GM21423 (cell line): ENCODE measurements around the gene FASTK.
A peak's percentile ranks its signal among the peaks of the same experiment; 100 is the strongest.

Source experiments
- ATAC-seq: cut with Tn5 transposase; IDR thresholded peaks from one replicate; pipeline ENCODE4 v1.9.1; 2021; ENCODE audit warnings: mild to moderate bottlenecking, moderate library complexity; ENCODE audit not compliant: unreplicated experiment

FASTK gene

DNA sequence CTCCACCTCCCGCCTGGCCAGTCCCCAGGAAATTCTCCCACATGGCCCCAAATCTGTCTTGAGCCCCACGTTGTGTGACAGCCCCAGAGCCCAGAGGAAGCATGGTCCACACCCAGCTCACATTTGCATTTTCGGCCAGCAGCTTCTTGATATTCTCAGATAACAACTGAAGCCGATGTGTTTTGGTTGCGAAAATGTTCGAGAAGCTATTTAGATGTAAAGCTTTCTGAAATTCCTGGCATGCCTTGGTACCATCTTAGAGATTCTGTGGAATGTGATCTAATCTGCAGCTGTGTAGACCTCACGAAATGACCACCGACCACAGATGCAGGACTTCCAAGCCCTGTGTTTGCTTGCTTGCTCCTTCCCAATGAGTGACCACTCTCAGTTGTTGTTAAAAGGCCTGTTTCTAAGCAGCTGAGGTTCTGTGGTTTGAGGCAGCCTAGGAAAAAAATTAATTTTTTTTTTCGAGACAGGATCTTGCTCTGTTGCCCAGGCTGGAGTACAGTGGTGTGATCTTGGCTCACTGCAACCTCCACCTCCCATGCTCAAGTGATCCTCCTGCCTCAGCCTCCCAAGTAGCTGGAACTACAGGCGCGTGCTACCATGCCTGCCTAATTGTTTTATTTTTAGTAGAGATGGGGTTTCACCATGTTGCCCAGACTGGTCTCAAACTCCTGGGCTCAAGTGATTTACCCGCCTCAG, 12.4 kb downstream of the FASTK start:
- ATAC-seq, result no peak

GRCh38 chr7:151066273-151066974, 14.2 kb downstream of the FASTK start:
- no peak for ATAC-seq

DNA sequence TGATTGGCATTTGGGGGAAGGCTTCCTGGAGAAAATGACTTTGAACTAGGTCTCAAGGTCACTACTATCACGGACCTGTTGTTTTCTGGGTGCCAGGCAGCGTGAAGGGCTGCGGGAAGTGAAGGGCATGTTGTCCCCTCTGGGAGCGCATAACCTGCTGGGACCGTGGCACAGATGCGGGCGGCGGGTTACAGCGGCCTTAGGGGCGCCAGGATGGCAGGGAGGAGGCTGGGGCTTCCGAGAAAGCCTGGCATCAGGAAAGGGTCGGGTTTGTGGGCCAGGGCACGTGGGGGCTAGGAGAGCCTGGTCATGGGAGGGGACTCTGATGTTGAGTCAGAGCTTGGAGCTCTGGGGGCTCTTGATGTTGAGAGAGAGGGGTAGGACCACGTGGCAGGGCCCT, 15.1 kb downstream of the FASTK start:
- ATAC-seq, result no peak

DNA sequence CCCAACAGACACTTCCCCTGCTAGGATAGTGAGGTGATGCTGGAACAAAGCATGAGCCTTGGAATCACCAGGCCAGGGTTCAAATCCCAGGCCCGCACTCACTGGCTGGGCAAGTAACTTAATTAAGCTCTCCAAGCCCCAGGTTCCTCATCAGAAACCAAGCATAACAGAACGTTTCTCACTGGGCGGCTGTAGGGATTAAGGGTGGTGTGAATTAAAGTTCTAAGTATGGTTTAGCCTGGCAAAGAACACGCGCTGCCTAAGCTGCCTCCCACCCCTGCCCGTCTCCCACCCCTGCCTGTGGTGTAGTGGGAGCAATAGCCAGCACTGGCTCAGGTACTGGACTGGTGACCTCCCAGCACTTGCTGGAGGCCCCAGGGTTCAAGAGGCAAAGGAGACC, 15.6 kb downstream of the FASTK start:
- ATAC-seq, result no peak

GRCh38 chr7:151064454-151064853, 16.2 kb downstream of the FASTK start:
- ATAC-seq, result no peak

DNA sequence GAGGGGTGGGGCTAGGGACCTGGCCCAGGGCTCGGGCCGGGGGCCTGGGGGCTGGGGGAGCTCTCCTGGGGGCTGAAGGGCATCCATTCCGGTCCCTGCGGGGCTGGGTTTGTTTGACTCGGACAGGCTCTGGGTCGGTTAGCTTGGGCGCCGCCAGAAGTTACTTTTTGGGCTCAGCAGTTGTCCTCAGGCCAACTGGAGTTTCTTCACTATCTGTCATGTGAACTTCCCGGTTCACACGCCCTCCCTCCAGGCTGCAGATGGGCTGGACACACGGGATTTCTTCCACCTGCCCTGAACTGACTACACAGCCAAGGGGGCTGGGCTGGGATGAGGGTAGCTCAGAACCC, 17.4 kb downstream of the FASTK start:
- no peak for ATAC-seq

DNA sequence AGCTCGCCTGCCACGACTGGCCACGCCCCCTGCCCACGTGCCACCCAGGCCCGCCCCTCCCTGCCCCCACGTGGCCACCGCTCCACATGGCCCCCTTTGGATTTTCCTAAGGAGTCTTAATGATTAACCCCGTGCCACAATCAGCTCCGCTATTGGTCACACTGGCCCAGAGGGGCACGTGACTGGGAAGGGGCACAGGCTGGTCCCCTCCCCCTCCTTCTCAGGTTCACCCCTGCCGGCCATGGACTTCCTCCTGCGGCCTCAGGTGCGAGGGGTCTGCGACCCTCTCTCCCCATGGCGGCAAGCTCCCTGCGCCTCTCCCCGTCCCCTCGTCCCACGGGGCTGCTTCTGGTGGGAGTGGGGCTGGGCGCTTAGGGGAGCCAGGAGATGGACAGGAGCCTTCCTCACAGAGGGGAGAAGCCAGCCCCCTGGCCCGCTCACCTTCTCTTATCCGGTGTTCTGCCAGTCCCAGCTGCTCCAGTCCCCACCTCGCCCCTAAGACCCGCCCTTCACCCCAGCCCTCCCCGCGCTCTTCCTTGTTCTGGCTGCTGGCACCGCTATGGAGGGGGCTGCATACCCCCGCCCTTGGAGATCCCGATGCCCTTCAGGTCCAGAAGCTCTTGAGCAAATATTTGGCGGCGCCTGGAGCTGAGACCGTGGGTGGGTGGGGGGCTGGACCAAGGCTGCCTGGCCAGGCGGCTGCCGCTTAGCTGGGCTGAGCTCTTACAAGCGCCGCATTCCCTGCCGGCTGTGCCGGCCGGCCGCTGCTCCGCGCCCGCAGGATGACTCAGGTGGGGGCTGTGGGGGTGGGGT, 18.0 kb downstream of the FASTK start:
- ATAC-seq, result no peak

DNA sequence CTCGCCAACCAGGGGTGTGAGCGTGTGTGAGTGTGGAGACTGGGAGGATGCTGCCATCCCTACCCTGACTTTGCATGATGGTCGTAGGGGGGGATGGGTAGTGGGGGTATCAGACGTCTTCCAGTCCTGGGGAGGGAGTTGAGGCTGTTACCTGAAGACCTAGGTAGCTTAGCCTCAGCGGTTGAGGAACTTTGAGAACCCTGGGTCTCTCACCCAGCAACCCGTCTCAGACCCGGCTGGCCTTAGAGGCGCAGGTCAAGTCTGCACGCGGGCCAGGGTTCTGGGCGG, 18.6 kb downstream of the FASTK start:
- ATAC-seq, result no peak

DNA sequence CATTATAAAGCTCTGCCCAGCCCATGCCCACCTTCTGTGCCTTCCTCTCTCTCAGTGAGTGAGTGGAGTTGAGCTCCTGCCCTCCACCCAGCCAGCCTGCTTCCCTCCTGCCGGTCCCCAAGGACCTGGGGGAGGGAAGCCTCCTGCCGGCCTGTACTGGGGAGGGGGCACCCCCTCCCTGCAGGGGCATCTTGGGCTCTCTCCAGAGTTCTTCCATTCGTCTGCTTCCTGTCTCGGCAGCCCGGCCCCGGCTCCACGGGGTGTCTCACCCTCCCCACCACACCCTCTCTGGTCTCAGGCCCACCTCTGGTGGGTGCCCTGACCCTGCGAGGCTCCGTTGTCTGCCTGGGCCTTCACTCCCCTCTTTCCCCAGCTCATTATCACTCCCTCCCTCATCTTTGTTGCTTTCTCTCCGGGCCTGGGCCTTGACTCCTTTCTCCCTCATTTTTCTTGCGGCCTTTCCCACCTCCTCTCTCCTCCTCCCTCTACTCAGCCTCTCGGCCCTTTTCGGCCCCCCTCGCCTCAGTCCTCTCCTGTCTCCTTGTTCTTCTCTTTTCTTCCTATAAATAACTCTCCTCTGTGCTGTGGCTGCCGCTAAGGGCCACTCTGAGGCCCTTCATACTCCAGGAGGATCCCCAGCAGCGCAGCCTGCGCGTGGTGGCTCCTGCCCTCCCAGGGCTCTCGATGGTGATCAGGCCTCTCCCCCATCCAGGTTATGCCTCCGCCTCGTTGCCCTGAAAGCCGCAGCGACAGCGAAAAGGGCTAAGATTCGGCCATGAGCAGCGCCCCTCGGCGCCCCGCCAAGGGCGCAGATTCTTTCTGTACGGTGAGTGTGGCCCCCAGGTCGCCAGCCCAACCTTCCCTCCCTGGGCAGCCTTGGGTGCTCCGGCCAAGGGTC, 19.1 kb downstream of the FASTK start:
- no peak for ATAC-seq

- no peak for ATAC-seq
These were observed 20.0 kb downstream of the FASTK start for GRCh38 chr7:151060416-151061212.

GRCh38 chr7:151060113-151060415, 20.5 kb downstream of the FASTK start:
- ATAC-seq, result no peak

DNA sequence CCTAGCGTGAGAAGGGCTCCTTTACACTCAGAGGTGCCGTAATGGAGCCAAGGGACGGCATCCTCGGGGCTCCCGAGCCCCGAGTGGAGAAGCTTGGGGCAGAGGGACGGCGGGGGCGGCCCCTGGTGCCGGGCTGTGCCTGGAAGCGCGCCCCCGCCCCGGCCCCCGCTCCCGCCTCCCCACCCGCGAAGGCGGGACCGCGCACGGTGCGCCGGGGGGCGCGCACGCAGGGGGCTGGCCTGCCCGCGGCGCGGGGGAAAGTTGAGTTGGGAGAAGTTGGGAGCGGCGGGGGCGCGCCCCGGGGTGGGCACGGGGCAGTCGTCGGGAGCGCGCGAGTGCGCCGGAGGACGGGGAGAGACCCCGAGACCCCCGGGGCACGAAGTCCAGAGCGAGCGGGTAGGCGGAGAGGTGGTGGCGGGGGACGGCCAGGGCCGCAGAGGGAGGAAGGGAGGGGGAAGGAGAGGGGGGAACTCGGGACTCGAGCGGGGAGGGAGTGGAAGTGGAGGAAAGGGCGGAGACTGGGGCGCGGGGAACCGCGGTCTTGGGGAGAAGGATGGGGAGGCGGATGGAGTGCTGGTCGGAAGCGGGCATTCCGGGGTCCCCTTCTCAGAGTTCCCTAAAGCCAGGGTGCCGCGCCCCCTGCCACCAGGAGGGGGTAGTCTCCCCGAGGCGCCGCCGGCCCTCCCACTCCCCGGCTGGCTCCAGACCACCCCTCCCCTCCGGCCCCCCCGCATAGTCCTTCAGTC, 21.1 kb downstream of the FASTK start, which contains the start of gene SLC4A2:
TSS of gene SLC4A2 (plus strand) at position 223 of the 746 bp plus-strand sequence. CDS start 2,399 bp downstream, outside the sequence.
- ATAC-seq, result peak; percentile 24

DNA sequence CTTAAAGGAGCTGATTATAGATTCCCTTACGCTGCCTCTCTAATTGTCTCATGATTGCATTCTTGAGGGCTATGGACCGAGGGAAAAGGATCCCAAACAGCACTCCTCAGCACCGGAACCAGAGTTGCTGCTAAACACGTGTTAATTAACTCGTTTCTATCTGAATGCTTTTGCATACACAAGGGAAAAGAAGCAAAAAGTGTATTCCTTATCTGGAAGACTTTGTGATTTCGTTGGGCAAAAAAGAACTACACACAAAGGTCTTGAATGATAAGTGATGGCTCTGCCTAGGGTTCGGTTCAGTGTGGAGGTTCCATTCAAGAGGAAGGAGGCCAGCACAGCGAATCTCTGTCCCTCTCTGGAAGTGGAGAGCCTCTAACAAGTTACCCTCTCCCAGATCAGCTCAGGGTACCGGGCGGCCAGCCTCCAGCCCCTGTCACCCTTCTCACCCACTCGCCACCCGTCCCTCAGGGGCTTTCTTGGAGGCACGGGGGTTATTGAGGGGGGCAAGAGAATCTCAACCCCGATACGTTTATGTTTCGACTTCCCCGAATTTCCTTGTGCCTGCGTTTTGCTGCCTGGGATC, 21.7 kb downstream of the FASTK start:
- ATAC-seq, result no peak

- peak; percentile 89 for ATAC-seq
These were observed 22.4 kb downstream of the FASTK start for GRCh38 chr7:151057989-151058780.

- ATAC-seq, result peak; percentile 5
These were observed 23.1 kb downstream of the FASTK start, which contains the start of gene CDK5 for GRCh38 chr7:151057506-151057988. TSS of gene CDK5 (minus strand) at chr7:151057897. CDS start at chr7:151057848, 49 bp downstream.

DNA sequence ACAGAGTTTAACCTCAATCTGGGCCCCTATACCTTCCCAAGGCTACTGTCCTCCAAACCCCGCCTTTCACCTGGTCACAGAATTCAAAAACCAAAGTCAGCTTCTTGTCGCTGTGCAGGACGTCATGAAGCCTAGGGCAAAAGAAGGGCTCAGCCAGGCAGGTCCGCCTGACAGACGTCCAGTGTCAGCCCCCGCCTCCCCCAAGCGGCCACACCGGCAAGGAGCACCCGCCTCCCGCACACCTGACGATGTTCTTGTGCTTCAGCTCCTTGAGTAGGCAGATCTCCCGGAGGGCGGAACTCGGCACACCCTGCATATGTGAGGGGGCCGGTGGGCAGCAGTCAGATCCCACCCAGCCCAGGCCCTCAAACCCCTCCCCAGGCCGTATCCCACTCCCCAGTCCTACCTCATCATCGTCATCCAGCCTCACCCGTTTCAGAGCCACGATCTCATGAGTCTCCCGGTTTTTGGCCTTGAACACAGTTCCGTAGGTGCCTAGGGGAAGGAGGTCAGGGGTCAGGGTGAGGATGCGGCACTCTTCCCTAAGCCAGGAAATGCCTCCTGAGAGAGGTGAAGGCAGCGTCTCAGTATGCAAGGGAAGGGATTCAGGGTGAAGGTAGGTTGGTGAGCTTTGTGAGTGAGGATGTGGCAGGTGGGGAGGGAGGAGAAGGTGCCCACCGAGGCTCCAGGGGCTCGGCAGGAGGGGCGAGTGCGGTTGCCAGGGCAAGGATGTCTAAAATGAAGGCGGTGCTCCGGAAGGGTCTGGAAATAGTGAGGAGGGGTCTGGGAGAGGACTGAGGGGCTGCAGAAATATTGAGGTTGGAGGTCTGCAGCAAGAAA, 23.7 kb downstream of the FASTK start:
- ATAC-seq, result no peak

GRCh38 chr7:151056283-151056665, 24.3 kb downstream of the FASTK start:
- no peak for ATAC-seq
